Mesothelial cell of epicardium (in vitro differentiated cells): ENCODE results near the gene VARS2. TPM values are rescaled to one million over a fixed set of nuclear protein-coding genes. Genes with fewer than 3 reads are reported as not detected.
"Not testable (repeated sequence)": the region's sequence is repeated elsewhere in the genome, so short reads cannot be mapped to it uniquely, and the experiment has no call there.

ENCODE experiments used
- DNase-seq, 2 experiments: peaks; one replicate each; pipeline ENCODE4 v3.0.0; 2021; ENCODE audit warnings: low spot score in 2 of 2; ENCODE audit not compliant: unreplicated experiment in 2 of 2
- H3K27ac Mint-ChIP-seq: 2 replicates; pipeline ENCODE4 v1.8.0; 2021; ENCODE audit warnings: mixed read lengths
- H3K27me3 Mint-ChIP-seq: 2 replicates; pipeline ENCODE4 v1.8.0; 2021; ENCODE audit warnings: low read depth, mixed read lengths
- H3K36me3 Mint-ChIP-seq: 2 replicates; pipeline ENCODE4 v1.8.0; 2021; ENCODE audit warnings: mixed read lengths
- H3K4me1 Mint-ChIP-seq: 2 replicates; pipeline ENCODE4 v1.8.0; 2021; ENCODE audit warnings: mixed read lengths
- H3K4me3 Mint-ChIP-seq: 2 replicates; pipeline ENCODE4 v1.8.0; 2021; ENCODE audit warnings: mild to moderate bottlenecking, moderate library complexity, mixed read lengths
- H3K9me3 Mint-ChIP-seq: 2 replicates; pipeline ENCODE4 v1.8.0; 2021; ENCODE audit warnings: mixed read lengths
- total RNA-seq: library from RNA; stranded (reverse); gene quantifications from 3 replicates; pipeline ENCODE4 v1.2.1, GENCODE V29; 2021
- TF ChIP-seq, protein P1 (sequence below): fragments of 200-600 bp; sonication (generic); IDR thresholded peaks from one replicate; pipeline ENCODE4 v1.5.0; 2021; ENCODE audit warnings: antibody characterized with exemption; ENCODE audit not compliant: unreplicated experiment

The VARS2 gene
- total RNA-seq, 1 donor from 2014 or later, result 67.4 TPM

GRCh38 chr6:30908700-30909099, 5.3 kb upstream of the VARS2 start:
- TF ChIP-seq, protein P1, sequence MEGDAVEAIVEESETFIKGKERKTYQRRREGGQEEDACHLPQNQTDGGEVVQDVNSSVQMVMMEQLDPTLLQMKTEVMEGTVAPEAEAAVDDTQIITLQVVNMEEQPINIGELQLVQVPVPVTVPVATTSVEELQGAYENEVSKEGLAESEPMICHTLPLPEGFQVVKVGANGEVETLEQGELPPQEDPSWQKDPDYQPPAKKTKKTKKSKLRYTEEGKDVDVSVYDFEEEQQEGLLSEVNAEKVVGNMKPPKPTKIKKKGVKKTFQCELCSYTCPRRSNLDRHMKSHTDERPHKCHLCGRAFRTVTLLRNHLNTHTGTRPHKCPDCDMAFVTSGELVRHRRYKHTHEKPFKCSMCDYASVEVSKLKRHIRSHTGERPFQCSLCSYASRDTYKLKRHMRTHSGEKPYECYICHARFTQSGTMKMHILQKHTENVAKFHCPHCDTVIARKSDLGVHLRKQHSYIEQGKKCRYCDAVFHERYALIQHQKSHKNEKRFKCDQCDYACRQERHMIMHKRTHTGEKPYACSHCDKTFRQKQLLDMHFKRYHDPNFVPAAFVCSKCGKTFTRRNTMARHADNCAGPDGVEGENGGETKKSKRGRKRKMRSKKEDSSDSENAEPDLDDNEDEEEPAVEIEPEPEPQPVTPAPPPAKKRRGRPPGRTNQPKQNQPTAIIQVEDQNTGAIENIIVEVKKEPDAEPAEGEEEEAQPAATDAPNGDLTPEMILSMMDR, result no peak
- peak overlapping the region; percentile 96 for H3K4me3 Mint-ChIP-seq
- H3K27ac Mint-ChIP-seq, result peak overlapping the region; percentile 91
- H3K36me3 Mint-ChIP-seq, result peaks cover 11% of the 10 kb centered on the region
- no peaks in the 10 kb centered on the region for H3K9me3 Mint-ChIP-seq
- H3K4me1 Mint-ChIP-seq, result peaks cover 11% of the 10 kb centered on the region
- no peak for DNase-seq
- no peaks in the 10 kb centered on the region for H3K27me3 Mint-ChIP-seq

- not testable (repeated sequence) for H3K9me3 Mint-ChIP-seq, H3K27ac Mint-ChIP-seq, DNase-seq, H3K4me3 Mint-ChIP-seq, H3K27me3 Mint-ChIP-seq
- H3K4me1 Mint-ChIP-seq, result peaks cover 22% of the 10 kb centered on the region
- peaks cover 11% of the 10 kb centered on the region for H3K36me3 Mint-ChIP-seq
These were observed 3.6 kb upstream of the VARS2 start for GRCh38 chr6:30910473-30910872.

- Mint-ChIP-seq H3K36me3 (peaks cover 21% of the 10 kb centered on the region), H3K27me3 (no peaks in the 10 kb centered on the region), H3K4me1 (peaks cover 34% of the 10 kb centered on the region), H3K4me3 (peak overlapping the region; percentile 87), H3K27ac (peak overlapping the region; percentile 70), H3K9me3 (no peaks in the 10 kb centered on the region)
- DNase-seq, result no peak
- TF ChIP-seq, protein P1, result no peak
These were observed 1.1 kb upstream of the VARS2 start for GRCh38 chr6:30912746-30913520.

DNA sequence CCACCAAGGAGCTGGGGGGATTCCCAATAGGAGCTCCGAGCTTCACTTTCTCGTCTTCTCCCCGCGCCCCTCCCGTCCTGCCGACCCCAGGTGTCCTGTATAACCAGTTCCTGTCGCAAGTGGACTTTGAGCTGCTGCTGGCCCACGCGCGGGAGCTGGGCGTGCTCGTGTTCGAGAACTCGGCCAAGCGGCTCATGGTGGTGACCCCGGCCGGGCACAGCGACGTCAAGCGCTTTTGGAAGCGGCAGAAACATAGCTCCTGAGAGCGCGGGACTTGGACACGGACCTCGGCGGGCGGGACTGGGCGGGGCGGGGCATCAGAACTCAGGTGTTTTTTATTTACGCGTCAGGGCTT, 340 bp upstream of the VARS2 start:
- peak overlapping the region; percentile 76 for H3K27ac Mint-ChIP-seq
- H3K36me3 Mint-ChIP-seq, result peaks cover 21% of the 10 kb centered on the region
- DNase-seq, result no peak
- peaks cover 30% of the 10 kb centered on the region for H3K4me1 Mint-ChIP-seq
- TF ChIP-seq, protein P1, result no peak
- H3K27me3 Mint-ChIP-seq, result no peaks in the 10 kb centered on the region
- H3K9me3 Mint-ChIP-seq, result no peaks in the 10 kb centered on the region
- H3K4me3 Mint-ChIP-seq, result peak overlapping the region; percentile 87

GRCh38 chr6:30914854-30915590, 984 bp downstream of the VARS2 start:
- Mint-ChIP-seq H3K9me3 (no peaks in the 10 kb centered on the region), H3K4me3 (peak overlapping the region; percentile 87), H3K27me3 (no peaks in the 10 kb centered on the region), H3K4me1 (peaks cover 24% of the 10 kb centered on the region), H3K27ac (peak overlapping the region; percentile 99), H3K36me3 (peaks cover 27% of the 10 kb centered on the region)
- no peak for DNase-seq
- TF ChIP-seq, protein P1, result no peak

DNA sequence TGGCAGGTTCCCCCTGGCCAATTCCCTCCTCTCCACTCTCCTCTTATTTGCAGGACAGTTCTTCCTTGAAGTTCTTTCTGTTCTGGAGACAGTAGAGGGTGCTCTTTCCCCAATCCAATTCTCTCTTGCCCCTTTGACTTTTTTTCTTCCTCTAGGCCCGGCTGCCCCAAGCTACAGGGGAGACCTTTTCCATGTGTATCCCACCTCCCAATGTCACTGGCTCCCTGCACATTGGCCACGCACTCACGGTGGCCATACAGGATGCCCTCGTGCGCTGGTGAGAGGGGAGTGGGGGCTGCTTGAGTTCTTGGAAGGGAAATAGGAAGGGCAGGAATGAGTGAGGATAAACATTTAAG, 1.5 kb downstream of the VARS2 start:
- peaks cover 24% of the 10 kb centered on the region for H3K4me1 Mint-ChIP-seq

More for the DNA sequence above, 1.5 kb downstream of the VARS2 start:
- TF ChIP-seq, protein P1, result peak; percentile 29
- no peak overlapping the region for H3K27ac Mint-ChIP-seq
- H3K36me3 Mint-ChIP-seq, result peaks cover 29% of the 10 kb centered on the region
- no peak for DNase-seq
- no peaks in the 10 kb centered on the region for H3K27me3 Mint-ChIP-seq
- peak overlapping the region; percentile 87 for H3K4me3 Mint-ChIP-seq
- no peaks in the 10 kb centered on the region for H3K9me3 Mint-ChIP-seq
